ENCODE data around the gene FRMD1. TPM values are rescaled to one million over a fixed set of nuclear protein-coding genes. Genes with fewer than 3 reads are reported as not detected.

The FRMD1 gene
- total RNA-seq, 2 experiments from 2014 or later = not detected

Other genes with a start within 250 kb of the FRMD1 start
- not detected for gene KIF25, start 81.5 kb downstream of the FRMD1 start, total RNA-seq
- under 1 TPM in 1 of 2 experiments, not detected in 1; 0.15 TPM for gene DACT2, start 240.6 kb upstream of the FRMD1 start, total RNA-seq

All from activated CD4-positive, alpha-beta memory T cell treated with anti-CD3 and anti-CD28 coated beads, Interleukin-2, amount 10 ng/mL, durations not matched to agents 7 days and 5 days (primary cell).